Germinal center (tissue), 1 donor: ENCODE measurements around the gene ATXN1L.
A peak's percentile ranks its signal among the peaks of the same experiment; 100 is the strongest.
"Not testable (repeated sequence)": the region's sequence is repeated elsewhere in the genome, so short reads cannot be mapped to it uniquely, and the experiment has no call there.

Source experiments
- DNase-seq: peaks from one replicate; pipeline ENCODE4 v3.0.0; 2012; ENCODE audit warnings: mixed read lengths, low spot score

ATXN1L gene

DNA sequence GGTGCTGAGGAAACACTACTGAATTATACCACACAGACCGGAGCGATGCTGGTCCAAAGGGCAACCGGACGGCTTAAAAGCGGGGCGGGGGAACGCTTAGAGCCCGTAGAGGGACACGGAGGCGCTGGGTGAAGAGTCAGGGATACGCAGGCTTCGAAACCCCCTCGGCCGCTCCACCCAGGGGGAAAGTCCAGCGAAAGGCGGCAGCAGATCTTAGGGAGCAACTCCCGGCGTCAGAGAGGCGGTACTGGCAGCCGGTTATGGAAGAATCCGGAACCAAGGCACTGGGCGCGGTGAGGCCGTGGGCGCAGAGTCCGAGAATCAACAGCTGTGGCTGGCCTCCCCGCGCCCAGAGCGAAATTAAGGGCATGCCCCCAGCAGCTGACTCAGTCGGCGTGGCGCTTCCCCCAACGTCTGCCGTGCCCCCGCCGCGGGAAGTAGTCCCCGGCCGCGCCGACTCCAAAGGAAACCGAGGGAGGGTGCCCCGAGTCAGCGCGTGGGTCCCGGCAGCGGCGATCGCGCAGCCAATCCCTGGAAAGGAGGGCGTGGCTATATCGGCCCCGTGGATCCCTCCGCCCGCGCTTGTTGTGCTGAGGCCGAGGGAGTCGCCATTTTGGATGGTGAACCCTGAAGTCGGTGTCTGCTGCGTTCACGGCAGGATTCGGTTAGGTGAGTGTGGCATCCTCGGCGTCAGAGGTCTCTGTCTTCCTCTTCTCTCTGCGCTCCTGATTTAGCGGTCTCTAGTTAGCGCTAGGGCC is 49.3 kb downstream of the ATXN1L start, which contains the start of gene IST1:
Gene IST1, plus strand, starts transcription at position 611 of the 758 bp plus-strand sequence. CDS start 20,110 bp downstream, outside the sequence.
- peak; percentile 98 for DNase-seq

DNA sequence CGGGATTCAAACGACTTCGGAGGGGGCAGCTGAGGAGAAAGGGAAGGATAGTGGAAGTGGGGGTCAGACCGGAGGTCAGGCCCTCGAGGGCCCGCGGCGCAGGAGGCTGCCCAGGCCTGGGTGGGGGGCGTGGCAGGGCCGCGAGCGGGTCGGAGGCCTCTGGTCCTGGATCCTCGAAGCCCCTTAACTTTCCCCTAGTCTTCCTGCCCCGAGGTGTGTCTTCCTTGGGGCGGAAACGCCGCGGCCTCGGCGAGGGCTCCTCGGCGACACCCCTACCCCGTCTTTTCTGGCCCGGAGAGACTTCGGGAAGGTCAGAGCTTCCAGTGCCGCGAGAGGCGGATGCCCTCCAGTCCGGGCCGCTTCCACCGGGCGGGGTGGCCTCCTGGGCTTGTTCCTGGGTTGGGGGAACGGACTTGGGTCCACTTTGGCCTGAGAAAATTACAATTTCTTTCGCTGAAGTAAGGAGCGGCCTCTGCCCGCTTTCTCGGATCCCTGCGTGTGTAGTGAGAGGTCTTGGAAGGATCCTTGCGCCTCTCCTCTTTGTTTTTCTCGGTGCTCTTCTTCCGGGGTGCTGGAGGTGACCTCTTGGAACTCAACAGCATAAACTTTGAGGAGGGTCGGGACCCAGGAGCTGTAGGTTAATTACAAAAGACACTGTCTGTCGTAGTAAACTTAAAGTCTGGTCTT is 50.0 kb downstream of the ATXN1L start:
- peak; percentile 38 for DNase-seq

DNA sequence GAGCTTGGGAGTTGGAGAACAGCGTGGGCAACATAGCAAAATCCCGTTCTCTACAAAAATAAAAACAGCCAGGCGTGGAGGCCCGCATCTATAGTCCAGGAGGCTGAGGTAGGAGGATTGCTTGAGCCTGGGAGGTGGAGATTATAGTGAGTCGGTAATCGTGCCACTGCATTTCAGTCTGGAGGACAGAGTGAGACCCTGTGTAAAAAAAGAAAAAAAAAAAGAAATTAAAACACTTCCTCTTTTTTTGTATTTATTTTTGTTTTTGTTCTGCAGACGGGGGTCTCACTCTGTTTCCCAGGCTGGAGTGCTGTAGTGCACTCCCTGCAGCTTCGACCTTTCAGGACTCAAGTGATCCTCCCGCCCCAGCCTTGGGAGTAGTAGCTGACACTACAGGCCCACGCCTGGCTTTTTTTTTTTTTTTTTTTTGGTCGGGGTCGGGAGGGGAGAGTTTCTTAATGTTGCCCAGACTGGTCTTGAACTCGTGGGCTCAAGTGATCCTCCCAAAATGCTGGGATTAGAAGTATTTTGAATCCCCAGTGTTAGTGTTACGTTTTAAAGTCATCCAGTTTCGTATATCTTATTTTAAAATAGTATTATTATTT is 51.1 kb downstream of the ATXN1L start:
- no peak for DNase-seq

DNA sequence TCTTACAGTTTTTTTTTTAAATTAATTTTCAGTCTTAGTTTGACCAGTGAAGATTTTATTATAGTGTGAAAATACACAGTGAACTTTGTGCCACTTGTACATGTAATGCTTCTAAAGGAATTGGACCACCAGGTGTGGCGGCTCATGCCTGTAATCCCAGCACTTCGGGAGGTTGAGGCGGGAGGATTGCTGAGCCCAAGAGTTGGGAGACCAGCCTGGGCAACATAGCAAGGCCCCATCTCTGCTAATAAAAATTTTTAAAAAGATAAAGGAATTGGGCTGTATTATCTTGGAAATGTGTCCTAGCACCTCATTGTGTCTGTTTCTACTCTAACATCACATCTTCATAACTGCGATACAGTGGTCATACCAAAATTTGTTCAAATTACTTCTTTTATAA is 53.4 kb downstream of the ATXN1L start:
- no peak for DNase-seq

DNA sequence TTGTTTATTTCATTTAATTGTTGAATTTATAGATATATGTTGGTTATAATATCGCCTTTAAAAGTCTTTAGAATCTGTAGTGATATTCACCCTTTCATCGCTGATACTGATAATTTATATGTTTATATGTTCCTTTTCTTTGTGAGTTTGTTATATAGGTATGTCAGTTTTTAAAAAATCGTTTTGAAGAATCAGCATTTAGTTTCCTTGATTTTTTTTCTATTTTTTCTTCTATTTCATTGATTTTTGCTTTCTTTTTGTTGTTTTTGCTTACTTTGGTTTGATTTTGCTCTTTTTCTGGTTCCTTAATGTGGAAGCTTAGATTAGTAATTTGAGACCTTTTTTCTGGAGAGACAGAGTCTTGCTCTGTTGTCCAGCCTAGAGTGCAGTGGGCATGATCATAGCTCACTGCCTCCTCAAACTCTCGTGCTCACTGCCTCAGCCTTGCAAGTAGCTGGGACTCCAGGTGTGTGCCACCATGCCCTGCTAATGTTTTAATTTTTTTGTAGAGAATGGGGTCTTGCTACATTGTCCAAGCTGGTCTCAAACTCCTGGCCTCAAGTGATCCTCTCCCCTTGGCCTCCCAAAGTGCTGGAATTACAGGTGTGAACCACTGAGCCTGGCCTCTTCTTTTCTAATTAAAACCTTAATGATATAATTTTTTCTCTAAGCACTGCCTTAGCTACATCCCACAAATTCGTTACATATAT is 57.0 kb downstream of the ATXN1L start:
- DNase-seq, result no peak

DNA sequence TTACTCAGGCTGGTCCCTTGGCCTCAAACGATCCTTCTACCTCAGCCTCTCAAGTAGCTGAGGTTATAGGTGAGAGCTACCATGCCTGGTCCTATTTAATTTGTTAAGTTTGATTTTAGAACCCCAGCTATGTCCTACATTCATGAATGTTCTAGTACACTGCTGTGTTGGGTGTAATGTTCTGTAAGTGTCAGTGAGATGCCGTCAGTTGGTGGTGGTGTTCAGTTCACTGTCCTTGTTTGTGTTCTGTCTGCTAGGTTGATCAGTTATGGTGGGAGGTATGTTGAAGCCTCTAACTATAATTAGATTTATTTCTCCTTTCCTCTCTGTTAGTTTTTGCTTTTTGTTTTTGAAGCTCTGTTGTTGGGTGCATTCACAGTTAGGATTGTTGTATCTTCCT is 57.8 kb downstream of the ATXN1L start:
- DNase-seq, result no peak

DNA sequence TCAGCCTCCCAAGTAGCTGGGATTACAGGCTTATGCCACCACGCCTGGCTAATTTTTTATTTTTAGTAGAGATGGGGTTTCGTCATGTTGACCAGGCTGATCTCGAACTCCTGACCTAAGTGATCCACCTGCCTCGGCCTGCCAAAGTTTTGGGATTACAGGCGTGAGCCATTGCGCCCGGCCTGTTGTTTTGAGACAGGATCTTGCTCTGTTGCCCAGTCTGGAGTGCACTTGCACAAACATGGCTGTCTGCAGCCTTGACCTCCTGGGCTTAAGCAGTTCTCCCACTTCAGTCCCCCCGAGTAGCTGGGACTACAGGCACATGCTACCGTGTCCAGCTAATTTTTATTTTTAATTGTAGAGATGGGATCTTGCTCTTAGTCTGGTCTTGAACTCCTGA is 58.5 kb downstream of the ATXN1L start:
- DNase-seq, result no peak

DNA sequence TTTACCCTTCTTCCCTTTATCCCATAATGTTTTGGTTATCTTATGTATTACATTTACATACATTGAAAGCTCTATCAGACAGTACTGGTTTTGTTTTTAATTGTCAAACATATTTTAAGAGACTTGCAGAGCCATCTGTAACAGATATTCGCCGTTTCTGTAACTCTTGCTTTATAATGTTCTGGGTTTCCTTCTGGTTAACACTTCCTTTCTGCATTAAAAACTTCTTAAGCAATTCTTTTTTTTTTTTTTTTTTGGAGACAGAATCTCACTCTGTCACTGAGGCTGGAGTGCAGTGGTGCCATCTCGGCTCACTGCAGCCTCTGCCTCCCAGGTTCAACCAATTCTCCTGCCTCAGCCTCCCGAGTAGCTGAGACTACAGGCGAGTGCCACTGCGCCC is 60.0 kb downstream of the ATXN1L start:
- not testable (repeated sequence) for DNase-seq
